Smooth muscle cell (in vitro differentiated cells): Measurements from ENCODE around the gene CHD5. TPM values are rescaled to one million over a fixed set of nuclear protein-coding genes. Genes with fewer than 3 reads are reported as not detected.

ENCODE experiments used
- DNase-seq: peaks from one replicate; lab custom pipeline; 2025; ENCODE audit not compliant: unreplicated experiment; lab: John Stamatoyannopoulos, UW
- H2AFZ ChIP-seq: fragments of 200-600 bp; sonication (generic); 2 replicates; pipeline ENCODE4 v1.6.0; 2016; ENCODE audit warnings: antibody characterized with exemption, low read depth, mild to moderate bottlenecking
- H3F3A ChIP-seq: fragments of 200-600 bp; sonication (generic); 2 replicates; pipeline ENCODE4 v1.6.0; 2017; ENCODE audit warnings: antibody characterized with exemption, low read depth
- H3K27ac ChIP-seq: fragments of 200-600 bp; sonication (generic); 2 replicates; pipeline ENCODE4 v1.5.1; 2016; ENCODE audit warnings: low read depth, mild to moderate bottlenecking
- H3K27me3 ChIP-seq: fragments of 200-600 bp; sonication (generic); 2 replicates; pipeline ENCODE4 v1.6.1; 2016; ENCODE audit warnings: low read depth, mild to moderate bottlenecking
- H3K36me3 ChIP-seq: fragments of 200-600 bp; sonication (generic); 2 replicates; pipeline ENCODE4 v1.5.1; 2016; ENCODE audit warnings: low read depth
- H3K4me1 ChIP-seq: fragments of 200-600 bp; sonication (generic); 2 replicates; pipeline ENCODE4 v1.5.1; 2016; ENCODE audit warnings: low read depth
- H3K4me2 ChIP-seq: fragments of 200-600 bp; sonication (generic); 2 replicates; pipeline ENCODE4 v1.6.0; 2016; ENCODE audit warnings: mild to moderate bottlenecking
- H3K4me3 ChIP-seq: fragments of 200-600 bp; sonication (generic); 2 replicates; pipeline ENCODE4 v1.5.1; 2016; ENCODE audit warnings: mild to moderate bottlenecking
- H3K79me2 ChIP-seq: fragments of 200-600 bp; sonication (generic); 2 replicates; pipeline ENCODE4 v1.6.0; 2016; ENCODE audit warnings: low read depth, mild to moderate bottlenecking
- H3K9ac ChIP-seq: fragments of 200-600 bp; sonication (generic); 2 replicates; pipeline ENCODE4 v1.6.0; 2016; ENCODE audit warnings: low read depth
- H3K9me3 ChIP-seq: fragments of 200-600 bp; sonication (generic); replicated peaks from 2 replicates; pipeline ENCODE4 v1.5.1; 2016; ENCODE audit warnings: low read depth
- H4K20me1 ChIP-seq: fragments of 200-600 bp; sonication (generic); 2 replicates; pipeline ENCODE4 v1.6.0; 2016; ENCODE audit warnings: low read depth
- CTCF ChIP-seq: fragments of 200-600 bp; sonication (generic); IDR thresholded peaks from 2 replicates; pipeline ENCODE4 v1.5.1; 2017; ENCODE audit warnings: borderline replicate concordance, mild to moderate bottlenecking, antibody characterized with exemption; ENCODE audit not compliant: insufficient read depth, poor library complexity, severe bottlenecking
- WGBS: methylation state at CpG from one replicate; pipeline ENCODE4 v1.1.7; 2016; ENCODE audit warnings: low lambda C conversion rate; 5-methylcytosine and 5-hydroxymethylcytosine counted together
- polyA plus RNA-seq: library from polyadenylated mRNA; unstranded; fragments of >200 nt; fragmentation: Nextera tagmentation; extraction: Ambion mirVana; gene quantifications from 2 replicates; pipeline ENCODE4 v1.2.1, GENCODE V29; 2016
- total RNA-seq: library from RNA; depleted of rRNA; stranded (reverse); fragments of >200 nt; gene quantifications from 2 replicates; pipeline ENCODE4 v1.2.3, GENCODE V29; 2014

CHD5 gene
- total and polyA plus RNA-seq, 2 experiments from 2014 or later = 0.40 TPM; not detected in 1

GRCh38 chr1:6116137-6116536 lies 64.0 kb downstream of the CHD5 start:
- H3K4me2 ChIP-seq = no peak overlapping the region
- no peak for DNase-seq

GRCh38 chr1:6113745-6114144 lies 66.4 kb downstream of the CHD5 start:
- no peak for DNase-seq
- Histone ChIP-seq H3K9me3 (no peaks in the 10 kb centered on the region), H3K4me1 (no peaks in the 10 kb centered on the region), H3K27me3 (no peaks in the 10 kb centered on the region), H3K9ac (no peak overlapping the region), H3F3A (no peaks in the 10 kb centered on the region), H3K4me2 (no peak overlapping the region), H3K27ac (no peak overlapping the region), H4K20me1 (no peaks in the 10 kb centered on the region), H3K79me2 (no peaks in the 10 kb centered on the region), H3K36me3 (no peaks in the 10 kb centered on the region), H2AFZ (no peak overlapping the region), H3K4me3 (no peak overlapping the region)
- TF ChIP-seq CTCF = no peak
- WGBS = 95% methylated on average over 14 of the region's 14 CpGs

More at GRCh38 chr1:6116137-6116536, 64.0 kb downstream of the CHD5 start:
- no peaks in the 10 kb centered on the region for H3K36me3 ChIP-seq
- H3K27ac ChIP-seq = no peak overlapping the region
- no peaks in the 10 kb centered on the region for H3K4me1 ChIP-seq
- H3K79me2 ChIP-seq = no peaks in the 10 kb centered on the region
- WGBS = 79% methylated on average over 1 of the region's 1 CpG
- no peaks in the 10 kb centered on the region for H3K27me3 ChIP-seq
- H3K9me3 ChIP-seq = no peaks in the 10 kb centered on the region
- no peak overlapping the region for H3K4me3 ChIP-seq
- H3K9ac ChIP-seq = no peak overlapping the region
- no peak overlapping the region for H2AFZ ChIP-seq
- H3F3A ChIP-seq = no peaks in the 10 kb centered on the region
- no peak for TF ChIP-seq CTCF
- no peaks in the 10 kb centered on the region for H4K20me1 ChIP-seq

GRCh38 chr1:6113116-6113515 lies 67.0 kb downstream of the CHD5 start:
- DNase-seq = no peak
- Histone ChIP-seq H3K9ac (no peak overlapping the region), H3K4me3 (no peak overlapping the region), H3K36me3 (no peaks in the 10 kb centered on the region), H3K4me2 (no peak overlapping the region), H2AFZ (no peak overlapping the region), H3F3A (no peaks in the 10 kb centered on the region), H3K4me1 (no peaks in the 10 kb centered on the region), H3K79me2 (no peaks in the 10 kb centered on the region), H4K20me1 (no peaks in the 10 kb centered on the region), H3K27ac (no peak overlapping the region), H3K9me3 (no peaks in the 10 kb centered on the region), H3K27me3 (no peaks in the 10 kb centered on the region)
- 92% methylated on average over 10 of the region's 10 CpGs for WGBS
- no peak for TF ChIP-seq CTCF

- Histone ChIP-seq H3K79me2 (no peaks in the 10 kb centered on the region), H3K4me1 (no peaks in the 10 kb centered on the region), H3K9ac (no peak overlapping the region), H3F3A (no peaks in the 10 kb centered on the region), H3K4me2 (no peak overlapping the region), H4K20me1 (no peaks in the 10 kb centered on the region), H3K4me3 (no peak overlapping the region), H3K36me3 (no peaks in the 10 kb centered on the region), H3K27ac (no peak overlapping the region), H3K27me3 (no peaks in the 10 kb centered on the region), H3K9me3 (no peaks in the 10 kb centered on the region), H2AFZ (no peak overlapping the region)
- WGBS = 65% methylated on average over 5 of the region's 5 CpGs
- no peak for DNase-seq
- no peak for TF ChIP-seq CTCF
These were observed 67.5 kb downstream of the CHD5 start for GRCh38 chr1:6112690-6113005.
